ENCODE results near the gene TAF4.

The TAF4 gene

DNA sequence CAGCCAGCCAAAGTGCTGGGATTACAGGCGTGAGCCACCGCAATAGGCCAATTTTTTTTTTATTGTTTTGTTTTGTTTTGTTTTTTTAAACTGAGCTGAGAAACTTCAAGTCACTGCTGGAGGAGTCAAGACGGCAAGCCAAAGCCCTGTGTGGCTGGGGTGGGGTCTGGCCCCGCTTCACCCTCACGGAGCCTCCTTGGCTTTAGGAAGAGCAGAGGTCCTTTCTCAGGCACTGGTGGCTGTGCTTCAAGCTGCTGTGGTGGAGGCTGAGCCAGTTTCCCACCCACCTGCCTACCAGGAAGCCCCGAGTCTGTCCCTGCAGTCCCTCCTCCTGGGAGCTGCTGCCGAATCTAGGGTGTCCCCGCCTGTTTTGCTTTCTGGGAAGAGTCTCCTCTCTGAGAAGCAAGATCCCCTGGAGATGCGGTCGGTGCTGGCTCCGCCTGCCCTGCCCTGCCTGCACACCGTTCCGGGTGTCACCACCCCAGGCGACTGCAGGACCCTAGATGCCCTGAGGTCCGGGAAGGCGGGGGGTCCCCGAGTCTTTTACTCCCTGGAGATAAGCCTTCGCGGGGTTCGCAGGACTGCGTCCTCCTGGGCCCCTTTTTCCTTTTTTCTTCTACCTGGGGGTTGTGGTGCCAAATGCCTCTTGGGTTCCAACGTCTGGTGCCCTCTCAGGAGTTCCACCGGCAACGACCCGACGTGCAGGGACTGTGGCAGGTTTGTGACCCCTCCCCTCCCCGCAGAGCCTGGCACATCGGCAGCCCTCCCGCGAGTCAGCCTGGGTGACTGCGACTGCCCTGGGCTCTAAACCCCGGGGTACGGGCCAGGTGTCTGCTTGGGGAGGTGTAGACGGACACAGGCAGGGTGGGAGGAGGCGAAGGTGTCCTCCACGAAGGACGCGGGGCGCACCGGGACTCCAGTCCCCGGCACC is 100.7 kb downstream of the TAF4 start:
- Histone ChIP-seq H3K9me2 (replicated peaks; ENCODE audit: insufficient read depth, low read length) (no peaks in the 10 kb centered on the region), H3K9ac (ENCODE audit: low read length) (no peak overlapping the region), H3K36me3 (ENCODE audit: low read length) (no peaks in the 10 kb centered on the region), H3K27me3 (ENCODE audit: low read length) (no peaks in the 10 kb centered on the region), H3K4me3 (ENCODE audit: insufficient read depth, low read length, poor library complexity, severe bottlenecking) (no peak overlapping the region), H3K27ac (ENCODE audit: low read depth, low read length) (no peak overlapping the region), H4K20me1 (ENCODE audit: low read depth, low read length) (no peaks in the 10 kb centered on the region), H3K9me3 (ENCODE audit: insufficient read depth, low read length) (no peaks in the 10 kb centered on the region), H3K79me2 (ENCODE audit: insufficient read depth, low read length) (no peaks in the 10 kb centered on the region), H3K4me2 (ENCODE audit: low read depth, low read length, poor library complexity, severe bottlenecking) (no peak overlapping the region), H2AFZ (ENCODE audit: low read depth, low read length, severe bottlenecking) (no peak overlapping the region), H3F3A (ENCODE audit: insufficient read depth) (no peaks in the 10 kb centered on the region)
- TF ChIP-seq EZH2phosphoT487 (conservative IDR thresholded peaks at IDR 0.05; ENCODE audit: low read length) = no peak
- TF ChIP-seq, protein P1, sequence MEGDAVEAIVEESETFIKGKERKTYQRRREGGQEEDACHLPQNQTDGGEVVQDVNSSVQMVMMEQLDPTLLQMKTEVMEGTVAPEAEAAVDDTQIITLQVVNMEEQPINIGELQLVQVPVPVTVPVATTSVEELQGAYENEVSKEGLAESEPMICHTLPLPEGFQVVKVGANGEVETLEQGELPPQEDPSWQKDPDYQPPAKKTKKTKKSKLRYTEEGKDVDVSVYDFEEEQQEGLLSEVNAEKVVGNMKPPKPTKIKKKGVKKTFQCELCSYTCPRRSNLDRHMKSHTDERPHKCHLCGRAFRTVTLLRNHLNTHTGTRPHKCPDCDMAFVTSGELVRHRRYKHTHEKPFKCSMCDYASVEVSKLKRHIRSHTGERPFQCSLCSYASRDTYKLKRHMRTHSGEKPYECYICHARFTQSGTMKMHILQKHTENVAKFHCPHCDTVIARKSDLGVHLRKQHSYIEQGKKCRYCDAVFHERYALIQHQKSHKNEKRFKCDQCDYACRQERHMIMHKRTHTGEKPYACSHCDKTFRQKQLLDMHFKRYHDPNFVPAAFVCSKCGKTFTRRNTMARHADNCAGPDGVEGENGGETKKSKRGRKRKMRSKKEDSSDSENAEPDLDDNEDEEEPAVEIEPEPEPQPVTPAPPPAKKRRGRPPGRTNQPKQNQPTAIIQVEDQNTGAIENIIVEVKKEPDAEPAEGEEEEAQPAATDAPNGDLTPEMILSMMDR (IDR thresholded peaks at IDR 0.05; ENCODE audit: insufficient read depth, low read length, poor library complexity, severe bottlenecking) = no peak

DNA sequence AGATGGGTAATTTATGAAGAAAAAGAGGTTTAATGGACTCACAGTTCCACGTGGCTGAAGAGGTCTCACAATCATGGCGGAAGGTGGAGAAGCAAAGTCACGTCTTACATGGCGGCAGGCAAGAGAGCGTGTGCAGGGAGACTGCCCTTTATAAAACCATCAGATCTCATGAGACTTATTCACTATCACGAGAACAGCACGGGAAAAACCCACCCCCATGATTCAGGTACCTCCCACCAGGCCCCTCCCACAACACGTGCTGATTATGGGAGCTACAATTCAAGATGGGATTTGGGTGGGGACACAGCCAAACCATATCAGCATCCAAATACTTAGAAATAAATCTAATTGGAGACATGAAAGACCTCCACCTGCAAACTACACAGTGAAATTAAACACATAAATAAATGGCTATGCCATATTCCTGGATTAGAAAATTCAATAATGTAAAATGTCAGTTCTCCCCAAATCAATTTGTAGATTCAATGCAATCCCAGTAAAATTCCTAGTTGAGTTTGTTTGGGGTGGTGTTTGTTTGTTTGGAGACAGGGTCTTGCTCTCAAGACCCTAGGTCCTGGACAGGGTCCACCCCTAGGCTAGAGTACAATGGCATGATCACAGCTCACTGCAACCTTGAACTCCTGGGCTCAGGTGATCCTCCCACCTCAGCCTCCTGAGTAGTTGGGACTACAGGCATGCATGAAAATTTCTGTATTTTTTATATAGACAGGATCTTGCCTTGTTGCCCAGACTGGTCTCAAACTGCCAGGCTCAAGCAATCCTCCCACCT is 101.6 kb downstream of the TAF4 start:
- Histone ChIP-seq H4K20me1 (ENCODE audit: low read depth, low read length) (no peaks in the 10 kb centered on the region), H3K9me2 (replicated peaks; ENCODE audit: insufficient read depth, low read length) (no peaks in the 10 kb centered on the region), H3F3A (ENCODE audit: insufficient read depth) (no peaks in the 10 kb centered on the region), H3K27me3 (ENCODE audit: low read length) (no peaks in the 10 kb centered on the region), H3K4me3 (ENCODE audit: insufficient read depth, low read length, poor library complexity, severe bottlenecking) (no peak overlapping the region), H3K27ac (ENCODE audit: low read depth, low read length) (no peak overlapping the region), H2AFZ (ENCODE audit: low read depth, low read length, severe bottlenecking) (no peak overlapping the region), H3K9me3 (ENCODE audit: insufficient read depth, low read length) (no peaks in the 10 kb centered on the region), H3K36me3 (ENCODE audit: low read length) (no peaks in the 10 kb centered on the region), H3K79me2 (ENCODE audit: insufficient read depth, low read length) (no peaks in the 10 kb centered on the region), H3K4me2 (ENCODE audit: low read depth, low read length, poor library complexity, severe bottlenecking) (no peak overlapping the region), H3K9ac (ENCODE audit: low read length) (no peak overlapping the region)
- TF ChIP-seq, protein P1 (IDR thresholded peaks at IDR 0.05; ENCODE audit: insufficient read depth, low read length, poor library complexity, severe bottlenecking) = no peak
- no peak for TF ChIP-seq EZH2phosphoT487 (conservative IDR thresholded peaks at IDR 0.05; ENCODE audit: low read length)

DNA sequence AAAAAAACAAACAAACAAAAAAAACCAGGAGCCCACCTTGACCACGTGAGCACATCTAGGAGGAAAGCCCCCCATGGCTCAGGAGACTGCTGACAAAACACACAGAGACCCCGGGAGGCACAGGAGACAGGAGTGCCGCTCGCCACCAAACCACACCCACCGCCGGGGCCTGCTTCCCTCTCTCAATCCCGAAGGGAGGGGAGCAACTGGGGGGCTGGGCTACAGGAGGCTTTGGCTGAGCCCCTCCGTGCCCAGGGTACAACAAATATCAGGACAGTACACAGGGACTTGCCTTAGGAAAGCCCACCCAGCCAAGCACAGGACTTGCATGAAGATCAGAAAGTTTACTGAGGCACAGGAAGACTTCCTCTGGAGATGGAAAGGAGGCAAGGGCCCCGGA is 102.5 kb downstream of the TAF4 start:
- Histone ChIP-seq H3K9me2 (replicated peaks; ENCODE audit: insufficient read depth, low read length) (no peaks in the 10 kb centered on the region), H4K20me1 (ENCODE audit: low read depth, low read length) (no peaks in the 10 kb centered on the region), H3K4me2 (ENCODE audit: low read depth, low read length, poor library complexity, severe bottlenecking) (no peak overlapping the region), H3F3A (ENCODE audit: insufficient read depth) (no peaks in the 10 kb centered on the region), H3K4me3 (ENCODE audit: insufficient read depth, low read length, poor library complexity, severe bottlenecking) (no peak overlapping the region), H2AFZ (ENCODE audit: low read depth, low read length, severe bottlenecking) (no peak overlapping the region), H3K27ac (ENCODE audit: low read depth, low read length) (no peak overlapping the region), H3K27me3 (ENCODE audit: low read length) (no peaks in the 10 kb centered on the region), H3K9ac (ENCODE audit: low read length) (no peak overlapping the region), H3K36me3 (ENCODE audit: low read length) (no peaks in the 10 kb centered on the region), H3K79me2 (ENCODE audit: insufficient read depth, low read length) (no peaks in the 10 kb centered on the region), H3K9me3 (ENCODE audit: insufficient read depth, low read length) (no peaks in the 10 kb centered on the region)
- TF ChIP-seq, protein P1 (IDR thresholded peaks at IDR 0.05; ENCODE audit: insufficient read depth, low read length, poor library complexity, severe bottlenecking) = no peak
- TF ChIP-seq EZH2phosphoT487 (conservative IDR thresholded peaks at IDR 0.05; ENCODE audit: low read length) = no peak
